Measurements from ENCODE around the gene ASTN1.

ASTN1 gene

DNA sequence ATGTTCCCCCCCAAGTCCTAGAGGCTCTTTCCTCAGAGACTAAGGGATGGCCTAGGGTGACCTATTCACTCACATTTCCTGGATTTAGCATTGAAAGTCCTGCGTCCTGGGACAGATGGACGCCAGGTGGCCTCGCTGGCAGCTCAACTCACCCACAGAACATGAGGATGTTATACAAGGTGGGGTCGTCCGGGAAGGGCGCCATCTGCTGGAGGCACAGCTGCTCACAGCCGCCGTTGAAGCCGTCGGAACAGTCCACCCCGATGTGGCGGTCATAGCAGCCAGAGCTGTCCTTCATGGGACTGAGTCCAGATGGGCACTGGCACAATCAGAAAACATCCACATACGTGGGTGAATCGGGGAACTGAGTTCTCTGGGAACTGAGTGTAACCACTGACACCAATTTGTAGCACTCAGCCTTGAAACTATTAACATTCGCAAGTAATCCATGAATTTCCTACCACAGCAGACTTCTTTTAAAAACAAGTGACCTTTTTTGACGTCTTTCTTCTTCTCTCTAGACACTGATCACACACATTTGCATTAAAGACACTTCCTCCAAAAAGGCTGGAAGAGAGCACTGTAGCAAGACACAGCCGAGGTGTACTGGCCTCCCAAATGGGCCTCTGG lies 215.4 kb downstream of the ASTN1 start:
- DNase-seq (ENCODE audit: low read depth in 1 of 2, low spot score in 1 of 2), result peak; percentile 7 to 31
- no peaks in the 10 kb centered on the region for H3K27me3 ChIP-seq (ENCODE audit: insufficient read depth, poor library complexity, severe bottlenecking)

DNA sequence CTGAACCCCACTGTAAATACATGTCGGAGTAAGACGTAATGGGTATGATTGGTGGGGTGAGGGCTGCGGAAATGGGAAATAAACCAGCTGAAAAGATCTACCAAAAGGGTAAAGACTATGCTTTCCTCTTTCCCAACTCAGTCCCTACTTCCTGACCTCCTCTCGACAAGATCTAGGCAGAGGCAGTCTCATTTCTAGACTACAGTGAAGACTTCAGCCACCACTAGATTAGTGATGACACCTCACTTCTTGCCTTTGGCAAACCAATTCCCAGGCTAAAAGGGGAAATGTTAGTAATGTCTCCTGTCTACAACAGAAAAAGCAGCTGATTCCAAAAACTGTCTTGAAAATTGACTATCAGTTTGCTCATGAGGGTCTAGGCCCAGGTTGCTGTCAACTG lies 219.9 kb downstream of the ASTN1 start:
- no peak for DNase-seq (ENCODE audit: low read depth in 1 of 2, low spot score in 1 of 2)
- TF ChIP-seq SPI1 (IDR thresholded peaks at IDR 0.05; ENCODE audit: borderline replicate concordance, low read depth), result no peak
- TF ChIP-seq POLR2AphosphoS5 (IDR thresholded peaks at IDR 0.05; ENCODE audit: low read depth), result no peak
- TF ChIP-seq, protein P1, sequence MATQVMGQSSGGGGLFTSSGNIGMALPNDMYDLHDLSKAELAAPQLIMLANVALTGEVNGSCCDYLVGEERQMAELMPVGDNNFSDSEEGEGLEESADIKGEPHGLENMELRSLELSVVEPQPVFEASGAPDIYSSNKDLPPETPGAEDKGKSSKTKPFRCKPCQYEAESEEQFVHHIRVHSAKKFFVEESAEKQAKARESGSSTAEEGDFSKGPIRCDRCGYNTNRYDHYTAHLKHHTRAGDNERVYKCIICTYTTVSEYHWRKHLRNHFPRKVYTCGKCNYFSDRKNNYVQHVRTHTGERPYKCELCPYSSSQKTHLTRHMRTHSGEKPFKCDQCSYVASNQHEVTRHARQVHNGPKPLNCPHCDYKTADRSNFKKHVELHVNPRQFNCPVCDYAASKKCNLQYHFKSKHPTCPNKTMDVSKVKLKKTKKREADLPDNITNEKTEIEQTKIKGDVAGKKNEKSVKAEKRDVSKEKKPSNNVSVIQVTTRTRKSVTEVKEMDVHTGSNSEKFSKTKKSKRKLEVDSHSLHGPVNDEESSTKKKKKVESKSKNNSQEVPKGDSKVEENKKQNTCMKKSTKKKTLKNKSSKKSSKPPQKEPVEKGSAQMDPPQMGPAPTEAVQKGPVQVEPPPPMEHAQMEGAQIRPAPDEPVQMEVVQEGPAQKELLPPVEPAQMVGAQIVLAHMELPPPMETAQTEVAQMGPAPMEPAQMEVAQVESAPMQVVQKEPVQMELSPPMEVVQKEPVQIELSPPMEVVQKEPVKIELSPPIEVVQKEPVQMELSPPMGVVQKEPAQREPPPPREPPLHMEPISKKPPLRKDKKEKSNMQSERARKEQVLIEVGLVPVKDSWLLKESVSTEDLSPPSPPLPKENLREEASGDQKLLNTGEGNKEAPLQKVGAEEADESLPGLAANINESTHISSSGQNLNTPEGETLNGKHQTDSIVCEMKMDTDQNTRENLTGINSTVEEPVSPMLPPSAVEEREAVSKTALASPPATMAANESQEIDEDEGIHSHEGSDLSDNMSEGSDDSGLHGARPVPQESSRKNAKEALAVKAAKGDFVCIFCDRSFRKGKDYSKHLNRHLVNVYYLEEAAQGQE (IDR thresholded peaks at IDR 0.05; ENCODE audit: insufficient replicate concordance, low read depth), result no peak
- no peak for TF ChIP-seq GABPA (IDR thresholded peaks at IDR 0.05; ENCODE audit: low read depth)
- TF ChIP-seq, protein P2, sequence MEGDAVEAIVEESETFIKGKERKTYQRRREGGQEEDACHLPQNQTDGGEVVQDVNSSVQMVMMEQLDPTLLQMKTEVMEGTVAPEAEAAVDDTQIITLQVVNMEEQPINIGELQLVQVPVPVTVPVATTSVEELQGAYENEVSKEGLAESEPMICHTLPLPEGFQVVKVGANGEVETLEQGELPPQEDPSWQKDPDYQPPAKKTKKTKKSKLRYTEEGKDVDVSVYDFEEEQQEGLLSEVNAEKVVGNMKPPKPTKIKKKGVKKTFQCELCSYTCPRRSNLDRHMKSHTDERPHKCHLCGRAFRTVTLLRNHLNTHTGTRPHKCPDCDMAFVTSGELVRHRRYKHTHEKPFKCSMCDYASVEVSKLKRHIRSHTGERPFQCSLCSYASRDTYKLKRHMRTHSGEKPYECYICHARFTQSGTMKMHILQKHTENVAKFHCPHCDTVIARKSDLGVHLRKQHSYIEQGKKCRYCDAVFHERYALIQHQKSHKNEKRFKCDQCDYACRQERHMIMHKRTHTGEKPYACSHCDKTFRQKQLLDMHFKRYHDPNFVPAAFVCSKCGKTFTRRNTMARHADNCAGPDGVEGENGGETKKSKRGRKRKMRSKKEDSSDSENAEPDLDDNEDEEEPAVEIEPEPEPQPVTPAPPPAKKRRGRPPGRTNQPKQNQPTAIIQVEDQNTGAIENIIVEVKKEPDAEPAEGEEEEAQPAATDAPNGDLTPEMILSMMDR (IDR thresholded peaks at IDR 0.05; ENCODE audit: insufficient read depth, low read length), result no peak
- no peaks in the 10 kb centered on the region for H3K27me3 ChIP-seq (ENCODE audit: insufficient read depth, poor library complexity, severe bottlenecking)
- H3K27ac ChIP-seq (replicated peaks), result no peak overlapping the region
- H3K4me3 ChIP-seq (replicated peaks; ENCODE audit: insufficient read depth, low read length), result no peak overlapping the region

More for the DNA sequence above, 215.4 kb downstream of the ASTN1 start:
- Histone ChIP-seq H3K27ac (replicated peaks) (no peak overlapping the region), H3K4me3 (replicated peaks; ENCODE audit: insufficient read depth, low read length) (no peak overlapping the region)
- TF ChIP-seq, protein P2 (IDR thresholded peaks at IDR 0.05; ENCODE audit: insufficient read depth, low read length), result peak; percentile 54
- TF ChIP-seq POLR2AphosphoS5 (IDR thresholded peaks at IDR 0.05; ENCODE audit: low read depth), result no peak

DNA sequence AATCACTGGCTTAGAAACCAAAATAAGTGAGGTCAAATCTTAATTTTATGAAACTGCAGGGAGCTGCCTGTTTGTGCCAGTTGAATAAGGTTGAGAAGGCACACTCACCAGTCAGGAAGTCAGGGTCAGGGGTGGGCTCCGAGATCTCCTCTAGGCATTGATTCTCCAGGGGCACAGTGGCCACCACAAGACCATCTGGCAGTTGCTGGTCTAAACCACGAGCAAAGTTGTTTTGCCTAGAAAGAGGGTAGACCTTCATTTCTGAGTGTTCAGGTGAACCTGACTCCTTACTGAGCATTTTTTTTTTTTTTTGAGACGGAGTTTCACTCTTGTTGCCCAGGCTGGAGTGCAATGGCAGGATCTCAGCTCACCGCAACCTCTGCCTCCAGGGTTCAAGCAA lies 220.7 kb downstream of the ASTN1 start:
- Histone ChIP-seq H3K4me3 (replicated peaks; ENCODE audit: insufficient read depth, low read length) (no peak overlapping the region), H3K27ac (replicated peaks) (no peak overlapping the region), H3K27me3 (ENCODE audit: insufficient read depth, poor library complexity, severe bottlenecking) (no peaks in the 10 kb centered on the region)
- DNase-seq (ENCODE audit: low read depth in 1 of 2, low spot score in 1 of 2), result no peak
- TF ChIP-seq, protein P2 (IDR thresholded peaks at IDR 0.05; ENCODE audit: insufficient read depth, low read length), result no peak
- no peak for TF ChIP-seq GABPA (IDR thresholded peaks at IDR 0.05; ENCODE audit: low read depth)
- TF ChIP-seq, protein P1 (IDR thresholded peaks at IDR 0.05; ENCODE audit: insufficient replicate concordance, low read depth), result no peak
- TF ChIP-seq SPI1 (IDR thresholded peaks at IDR 0.05; ENCODE audit: borderline replicate concordance, low read depth), result no peak
- no peak for TF ChIP-seq POLR2AphosphoS5 (IDR thresholded peaks at IDR 0.05; ENCODE audit: low read depth)

DNA sequence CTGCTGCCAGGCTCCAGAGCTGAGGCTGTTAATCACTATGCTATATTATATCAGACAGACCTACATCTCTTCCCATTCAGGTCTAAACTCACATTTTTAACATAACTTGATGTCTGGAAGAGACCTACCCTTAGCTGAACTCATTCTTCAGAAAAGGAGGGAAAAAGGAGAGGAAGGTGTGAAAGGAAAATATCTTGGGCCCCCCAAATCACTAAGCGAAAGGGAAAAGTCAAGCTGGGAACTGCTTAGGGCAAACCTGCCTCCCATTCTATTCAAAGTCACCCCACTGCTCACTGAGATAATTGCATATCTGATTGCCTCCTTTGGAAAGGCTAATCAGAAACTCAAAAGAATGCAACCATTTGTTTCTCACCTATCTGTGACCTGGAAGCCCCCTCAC lies 222.2 kb downstream of the ASTN1 start:
- Histone ChIP-seq H3K27ac (replicated peaks) (no peak overlapping the region), H3K27me3 (ENCODE audit: insufficient read depth, poor library complexity, severe bottlenecking) (no peaks in the 10 kb centered on the region), H3K4me3 (replicated peaks; ENCODE audit: insufficient read depth, low read length) (no peak overlapping the region)
- DNase-seq (ENCODE audit: low read depth in 1 of 2, low spot score in 1 of 2), result no peak
- TF ChIP-seq, protein P2 (IDR thresholded peaks at IDR 0.05; ENCODE audit: insufficient read depth, low read length), result no peak
- no peak for TF ChIP-seq GABPA (IDR thresholded peaks at IDR 0.05; ENCODE audit: low read depth)
- no peak for TF ChIP-seq SPI1 (IDR thresholded peaks at IDR 0.05; ENCODE audit: borderline replicate concordance, low read depth)
- TF ChIP-seq, protein P1 (IDR thresholded peaks at IDR 0.05; ENCODE audit: insufficient replicate concordance, low read depth), result no peak

Measured in HL-60 (cell line).